Raji (cell line): ENCODE results near the gene MAP7D1.

Experiments used
- POLR2A ChIP-seq: IDR thresholded peaks from 2 replicates; pipeline ENCODE4 v1.6.1; 2011; ENCODE audit warnings: low read depth, low read length, control low read depth; ENCODE audit not compliant: insufficient read depth

Gene MAP7D1

GRCh38 chr1:36123356-36123755 is 32.6 kb upstream of the MAP7D1 start:
- no peak for TF ChIP-seq POLR2A

GRCh38 chr1:36124404-36125128 is 31.4 kb upstream of the MAP7D1 start:
- no peak for TF ChIP-seq POLR2A

- TF ChIP-seq POLR2A = no peak
Observed at GRCh38 chr1:36125129-36125991, 30.6 kb upstream of the MAP7D1 start, which contains the start of gene COL8A2. TSS of gene COL8A2 (minus strand) at chr1:36125222. CDS start at chr1:36100242, 24,980 bp downstream.

GRCh38 chr1:36126005-36126716 is 29.8 kb upstream of the MAP7D1 start:
- no peak for TF ChIP-seq POLR2A

GRCh38 chr1:36126797-36127500 is 29.0 kb upstream of the MAP7D1 start:
- TF ChIP-seq POLR2A = no peak

- no peak for TF ChIP-seq POLR2A
Observed at GRCh38 chr1:36128126-36128904, 27.6 kb upstream of the MAP7D1 start.

GRCh38 chr1:36128905-36129206 is 27.1 kb upstream of the MAP7D1 start:
- no peak for TF ChIP-seq POLR2A

- no peak for TF ChIP-seq POLR2A
Observed at GRCh38 chr1:36132029-36132428, 23.9 kb upstream of the MAP7D1 start.

- TF ChIP-seq POLR2A = no peak
Observed at GRCh38 chr1:36133484-36133883, 22.5 kb upstream of the MAP7D1 start.

GRCh38 chr1:36134031-36134430 is 21.9 kb upstream of the MAP7D1 start:
- TF ChIP-seq POLR2A = no peak

GRCh38 chr1:36134505-36135329 is 21.2 kb upstream of the MAP7D1 start:
- TF ChIP-seq POLR2A = no peak

- no peak for TF ChIP-seq POLR2A
Observed at GRCh38 chr1:36135330-36135667, 20.7 kb upstream of the MAP7D1 start.

- TF ChIP-seq POLR2A = no peak
Observed at GRCh38 chr1:36135796-36136195, 20.2 kb upstream of the MAP7D1 start.

GRCh38 chr1:36136535-36136934 is 19.4 kb upstream of the MAP7D1 start:
- TF ChIP-seq POLR2A = no peak
